ENCODE measurements around the gene SPATA31C1.

SPATA31C1 gene

GRCh38 chr9:87882627-87883026, 35.1 kb upstream of the SPATA31C1 start, which contains the start of gene SPATA31E1:
TSS of gene SPATA31E1 (plus strand) at chr9:87882877. CDS start at chr9:87882892, 15 bp downstream.
- Mint-ChIP-seq H3K27me3 (no peaks in the 10 kb centered on the region), H3K36me3 (no peaks in the 10 kb centered on the region), H3K27ac (no peak within 1 kb of the TSS), H3K9me3 (peaks cover 2% of the 10 kb centered on the region), H3K4me1 (no peaks in the 10 kb centered on the region), H3K4me3 (no peak within 1 kb of the TSS)
- no peak for ATAC-seq (ENCODE audit: low read depth)
- no peak for DNase-seq (ENCODE audit: low spot score in 2 of 2)

GRCh38 chr9:87883274-87883673, 34.5 kb upstream of the SPATA31C1 start:
- DNase-seq (ENCODE audit: low spot score in 2 of 2), result no peak
- peaks cover 2% of the 10 kb centered on the region for H3K9me3 Mint-ChIP-seq
- no peak overlapping the region for H3K27ac Mint-ChIP-seq
- H3K4me3 Mint-ChIP-seq, result no peak overlapping the region
- H3K4me1 Mint-ChIP-seq, result no peaks in the 10 kb centered on the region
- no peaks in the 10 kb centered on the region for H3K36me3 Mint-ChIP-seq
- ATAC-seq (ENCODE audit: low read depth), result no peak
- no peaks in the 10 kb centered on the region for H3K27me3 Mint-ChIP-seq

GRCh38 chr9:87883990-87884389, 33.8 kb upstream of the SPATA31C1 start:
- Mint-ChIP-seq H3K9me3 (no peaks in the 10 kb centered on the region), H3K4me3 (no peak overlapping the region), H3K27ac (no peak overlapping the region), H3K4me1 (no peaks in the 10 kb centered on the region), H3K36me3 (no peaks in the 10 kb centered on the region), H3K27me3 (no peaks in the 10 kb centered on the region)
- DNase-seq (ENCODE audit: low spot score in 2 of 2) (no peak), ATAC-seq (ENCODE audit: low read depth) (no peak)

DNA sequence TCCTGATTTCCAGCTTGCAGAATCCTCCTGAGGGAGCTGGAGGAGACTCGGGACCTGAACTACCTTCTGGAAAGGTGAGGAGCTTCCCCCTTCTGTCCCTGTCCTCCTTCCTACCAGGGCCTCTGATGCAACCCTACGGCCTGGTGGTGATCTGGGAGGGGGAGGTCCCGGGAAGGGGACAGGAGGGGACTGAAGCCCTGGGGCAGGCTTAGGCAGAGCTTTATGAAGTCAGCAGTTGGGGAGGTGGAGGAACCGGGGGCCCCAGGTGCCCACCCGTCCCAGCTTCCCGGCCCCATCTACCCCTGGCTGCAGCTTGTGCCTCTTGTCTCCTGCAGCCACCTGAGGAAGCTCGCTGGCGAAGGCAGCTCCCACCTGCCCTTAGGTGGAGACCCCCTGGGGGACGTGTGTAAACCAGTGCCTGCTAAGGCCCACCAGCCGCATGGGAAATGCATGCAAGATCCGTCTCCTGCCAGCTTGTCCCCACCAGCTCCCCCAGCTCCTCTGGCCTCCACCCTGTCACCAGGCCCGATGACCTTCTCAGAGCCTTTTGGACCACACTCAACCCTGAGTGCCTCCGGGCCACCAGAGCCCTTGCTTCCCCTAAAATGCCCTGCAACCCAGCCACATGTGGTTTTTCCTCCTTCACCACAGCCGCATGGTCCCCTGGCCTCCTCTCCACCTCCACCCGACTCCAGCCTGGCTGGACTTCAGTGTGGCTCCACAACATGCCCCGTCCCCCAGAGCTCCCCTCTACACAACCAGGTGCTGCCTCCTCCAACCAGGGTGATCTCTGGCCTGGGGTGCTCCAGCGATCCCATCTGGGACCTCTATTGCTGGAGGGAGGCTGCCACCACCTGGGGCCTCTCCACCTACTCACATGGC, 32.9 kb upstream of the SPATA31C1 start:
- DNase-seq (ENCODE audit: low spot score in 2 of 2) (no peak), ATAC-seq (ENCODE audit: low read depth) (no peak)
- Mint-ChIP-seq H3K4me3 (no peak overlapping the region), H3K4me1 (no peaks in the 10 kb centered on the region), H3K9me3 (no peaks in the 10 kb centered on the region), H3K27me3 (no peaks in the 10 kb centered on the region), H3K36me3 (no peaks in the 10 kb centered on the region), H3K27ac (no peak overlapping the region)

GRCh38 chr9:87885484-87886189, 32.1 kb upstream of the SPATA31C1 start:
- Mint-ChIP-seq H3K27ac (no peak overlapping the region), H3K27me3 (no peaks in the 10 kb centered on the region)
- ATAC-seq (ENCODE audit: low read depth), result no peak

DNA sequence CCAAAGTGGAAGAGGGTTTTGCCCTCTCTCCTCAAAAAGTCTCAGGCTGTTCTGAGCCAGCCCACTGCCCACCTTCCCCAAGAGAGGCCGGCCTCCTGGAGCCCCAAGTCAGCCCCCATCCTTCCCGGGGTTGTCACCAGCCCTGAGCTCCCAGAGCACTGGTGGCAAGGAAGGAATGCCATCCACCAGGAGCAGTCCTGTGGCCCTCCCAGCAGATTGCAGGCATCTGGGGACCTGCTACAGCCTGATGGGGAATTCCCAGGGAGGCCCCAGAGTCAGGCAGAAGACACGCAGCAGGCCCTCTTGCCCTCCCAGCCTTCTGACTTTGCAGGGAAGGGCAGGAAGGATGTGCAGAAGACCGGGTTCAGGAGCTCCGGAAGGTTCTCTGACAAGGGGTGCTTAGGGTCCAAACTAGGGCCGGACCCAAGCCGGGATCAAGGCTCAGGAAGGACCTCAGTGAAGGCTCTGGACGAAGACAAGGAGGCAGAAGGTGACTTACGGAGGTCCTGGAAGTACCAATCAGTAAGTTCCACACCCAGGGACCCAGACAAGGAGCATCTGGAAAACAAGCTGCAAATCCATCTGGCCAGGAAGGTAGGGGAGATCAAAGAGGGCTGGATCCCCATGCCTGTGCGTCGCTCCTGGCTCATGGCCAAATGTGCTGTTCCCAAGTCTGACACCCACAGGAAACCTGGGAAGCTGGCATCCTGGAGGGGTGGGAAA, 31.4 kb upstream of the SPATA31C1 start:
- H3K4me1 Mint-ChIP-seq, result no peaks in the 10 kb centered on the region

More at GRCh38 chr9:87885484-87886189, 32.1 kb upstream of the SPATA31C1 start:
- no peak for DNase-seq (ENCODE audit: low spot score in 2 of 2)
- Mint-ChIP-seq H3K36me3 (no peaks in the 10 kb centered on the region), H3K4me1 (no peaks in the 10 kb centered on the region), H3K9me3 (no peaks in the 10 kb centered on the region), H3K4me3 (no peak overlapping the region)

DNA sequence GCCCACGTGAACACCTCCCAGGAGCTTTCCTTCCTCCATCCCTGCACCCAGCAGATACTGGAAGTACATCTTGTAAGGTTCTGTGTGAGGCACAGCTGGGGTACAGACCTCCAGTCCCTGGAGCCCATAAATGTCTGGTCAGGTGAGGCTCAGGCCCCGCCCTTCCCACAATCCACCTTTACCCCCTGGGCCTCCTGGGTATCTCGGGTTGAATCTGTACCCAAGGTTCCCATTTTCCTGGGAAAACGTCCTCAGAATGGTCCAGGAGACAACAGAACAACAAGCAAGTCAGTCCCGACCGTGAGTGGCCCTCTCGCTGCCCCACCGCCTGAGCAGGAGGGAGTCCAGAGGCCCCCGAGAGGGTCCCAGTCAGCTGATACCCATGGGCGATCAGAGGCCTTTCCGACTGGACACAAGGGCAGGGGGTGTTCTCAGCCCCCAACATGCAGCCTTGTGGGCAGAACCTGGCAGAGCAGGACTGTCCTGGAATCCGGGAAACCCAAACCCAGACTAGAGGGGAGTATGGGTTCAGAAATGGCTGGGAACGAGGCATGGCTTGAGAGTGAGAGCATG, 30.7 kb upstream of the SPATA31C1 start:
- Mint-ChIP-seq H3K27me3 (no peaks in the 10 kb centered on the region), H3K4me1 (no peaks in the 10 kb centered on the region), H3K36me3 (no peaks in the 10 kb centered on the region), H3K27ac (no peak overlapping the region), H3K4me3 (no peak overlapping the region), H3K9me3 (no peaks in the 10 kb centered on the region)
- no peak for ATAC-seq (ENCODE audit: low read depth)
- DNase-seq (ENCODE audit: low spot score in 2 of 2), result no peak

More for the DNA sequence above, 31.4 kb upstream of the SPATA31C1 start:
- Mint-ChIP-seq H3K4me3 (no peak overlapping the region), H3K9me3 (no peaks in the 10 kb centered on the region), H3K36me3 (no peaks in the 10 kb centered on the region), H3K27me3 (no peaks in the 10 kb centered on the region), H3K27ac (no peak overlapping the region)
- ATAC-seq (ENCODE audit: low read depth) (no peak), DNase-seq (ENCODE audit: low spot score in 2 of 2) (no peak)

DNA sequence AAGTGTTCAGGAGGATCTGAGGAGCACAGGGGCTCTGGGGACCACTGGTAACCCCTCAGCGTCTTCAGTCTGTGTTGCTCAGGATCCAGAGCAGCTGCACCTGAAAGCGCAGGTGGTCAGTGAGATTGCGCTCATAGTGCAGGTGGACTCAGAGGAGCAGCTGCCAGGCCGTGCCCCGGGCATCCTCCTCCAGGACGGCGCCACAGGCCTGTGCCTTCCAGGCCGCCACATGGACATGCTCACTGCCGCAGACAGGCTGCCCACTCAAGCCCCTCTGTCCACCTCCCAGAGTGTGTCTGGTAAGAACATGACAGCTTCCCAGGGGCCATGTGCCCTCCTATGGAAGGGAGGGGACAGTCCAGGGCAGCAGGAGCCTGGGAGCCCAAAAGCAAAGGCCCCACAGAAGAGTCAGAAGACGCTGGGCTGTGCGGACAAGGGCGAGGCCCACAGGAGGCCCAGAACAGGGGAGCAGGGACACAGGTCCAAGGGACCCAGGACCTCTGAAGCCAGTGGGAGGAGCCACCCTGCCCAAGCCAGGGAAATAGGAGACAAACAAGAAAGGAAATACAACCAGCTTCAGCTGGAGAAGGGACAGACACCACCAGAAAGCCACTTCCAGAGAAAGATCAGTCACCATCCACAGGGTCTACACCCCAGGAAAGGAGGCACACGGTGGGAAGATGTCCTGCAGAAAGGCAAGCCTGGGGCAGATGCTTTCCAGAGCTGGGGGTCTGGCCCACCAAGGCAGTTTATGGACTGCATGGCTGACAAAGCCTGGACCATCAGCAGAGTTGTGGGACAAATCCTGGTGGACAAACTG, 29.9 kb upstream of the SPATA31C1 start:
- H3K27me3 Mint-ChIP-seq, result no peaks in the 10 kb centered on the region
- no peak overlapping the region for H3K27ac Mint-ChIP-seq
- no peaks in the 10 kb centered on the region for H3K9me3 Mint-ChIP-seq
- DNase-seq (ENCODE audit: low spot score in 2 of 2) (no peak), ATAC-seq (ENCODE audit: low read depth) (no peak)
- H3K4me3 Mint-ChIP-seq, result no peak overlapping the region
- H3K4me1 Mint-ChIP-seq, result no peaks in the 10 kb centered on the region
- no peaks in the 10 kb centered on the region for H3K36me3 Mint-ChIP-seq

DNA sequence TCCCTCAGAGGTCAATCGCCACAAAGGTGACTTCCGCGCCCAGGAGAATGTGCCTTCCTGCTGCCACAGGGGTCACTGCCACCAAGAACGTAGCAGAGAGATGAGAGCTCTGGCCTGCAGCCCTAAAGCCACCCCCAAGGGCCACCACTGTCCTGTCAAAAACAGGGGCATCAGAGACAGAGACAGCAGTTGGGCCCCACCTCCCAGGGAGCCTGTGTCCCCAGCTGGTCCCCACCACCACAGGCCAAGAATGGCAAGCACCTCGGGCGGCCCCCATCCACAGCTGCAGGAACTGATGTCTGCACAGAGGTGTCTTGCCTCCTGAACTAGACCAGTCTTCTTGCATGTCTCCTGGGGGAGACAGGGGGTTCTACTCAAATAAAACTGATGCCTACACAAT, 29.3 kb upstream of the SPATA31C1 start:
- DNase-seq (ENCODE audit: low spot score in 2 of 2) (no peak), ATAC-seq (ENCODE audit: low read depth) (no peak)
- no peaks in the 10 kb centered on the region for H3K4me1 Mint-ChIP-seq
- H3K36me3 Mint-ChIP-seq, result no peaks in the 10 kb centered on the region
- H3K9me3 Mint-ChIP-seq, result no peaks in the 10 kb centered on the region
- H3K4me3 Mint-ChIP-seq, result no peak overlapping the region
- H3K27me3 Mint-ChIP-seq, result no peaks in the 10 kb centered on the region
- no peak overlapping the region for H3K27ac Mint-ChIP-seq

GRCh38 chr9:87889065-87889881, 28.5 kb upstream of the SPATA31C1 start:
- ATAC-seq (ENCODE audit: low read depth), result no peak
- Mint-ChIP-seq H3K36me3 (no peaks in the 10 kb centered on the region), H3K27ac (no peak overlapping the region), H3K4me1 (no peaks in the 10 kb centered on the region), H3K9me3 (peaks cover 1% of the 10 kb centered on the region), H3K27me3 (no peaks in the 10 kb centered on the region), H3K4me3 (no peak overlapping the region)
- DNase-seq (ENCODE audit: low spot score in 2 of 2), result no peak

GRCh38 chr9:87889882-87890252, 27.9 kb upstream of the SPATA31C1 start:
- no peaks in the 10 kb centered on the region for H3K4me1 Mint-ChIP-seq
- ATAC-seq (ENCODE audit: low read depth), result no peak
- peaks cover 2% of the 10 kb centered on the region for H3K9me3 Mint-ChIP-seq

DNA sequence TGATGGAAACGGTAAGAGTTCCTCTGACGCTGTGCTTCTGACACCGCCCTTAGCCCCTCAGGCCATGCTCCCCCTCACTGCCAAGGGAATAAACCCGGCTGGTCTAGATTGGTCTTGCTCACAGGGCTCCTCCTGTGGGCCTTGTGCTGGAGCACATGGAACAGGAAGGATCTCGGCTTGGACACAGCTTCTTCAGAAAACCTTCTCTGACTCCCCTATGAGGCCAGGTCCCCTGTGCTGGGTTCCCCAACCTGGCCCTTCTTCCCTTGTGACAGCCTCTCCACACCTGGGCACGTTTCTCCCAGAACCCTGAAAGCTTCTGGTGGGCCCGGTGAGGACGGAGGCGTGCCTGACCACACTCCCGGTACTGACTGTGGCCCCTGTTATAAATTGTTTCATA, 26.9 kb upstream of the SPATA31C1 start:
- peaks cover 2% of the 10 kb centered on the region for H3K9me3 Mint-ChIP-seq
- H3K27ac Mint-ChIP-seq, result no peak overlapping the region
- H3K4me1 Mint-ChIP-seq, result no peaks in the 10 kb centered on the region
- no peaks in the 10 kb centered on the region for H3K27me3 Mint-ChIP-seq
- DNase-seq (ENCODE audit: low spot score in 2 of 2) (no peak), ATAC-seq (ENCODE audit: low read depth) (no peak)
- no peak overlapping the region for H3K4me3 Mint-ChIP-seq
- H3K36me3 Mint-ChIP-seq, result no peaks in the 10 kb centered on the region

More at GRCh38 chr9:87889882-87890252, 27.9 kb upstream of the SPATA31C1 start:
- Mint-ChIP-seq H3K4me3 (no peak overlapping the region), H3K36me3 (no peaks in the 10 kb centered on the region), H3K27me3 (no peaks in the 10 kb centered on the region), H3K27ac (no peak overlapping the region)
- no peak for DNase-seq (ENCODE audit: low spot score in 2 of 2)
